ENCODE results near the gene PHC2.

Gene PHC2

GRCh38 chr1:33385251-33385650, 45.6 kb downstream of the PHC2 start:
- peaks cover 4% of the 10 kb centered on the region for H3K9me3 ChIP-seq (ENCODE audit: low read length)
- no peaks in the 10 kb centered on the region for H3K27me3 ChIP-seq (ENCODE audit: insufficient read depth, low read length)
- H2AFZ ChIP-seq (ENCODE audit: low read depth, low read length): no peak overlapping the region
- peaks cover 20% of the 10 kb centered on the region for H3K4me1 ChIP-seq (ENCODE audit: insufficient read depth, low read length)
- H3K36me3 ChIP-seq (ENCODE audit: insufficient read depth, low read length): no peaks in the 10 kb centered on the region
- H3K4me3 ChIP-seq (ENCODE audit: low read length): no peak overlapping the region

GRCh38 chr1:33384040-33384812, 46.7 kb downstream of the PHC2 start:
- no peaks in the 10 kb centered on the region for H3K27me3 ChIP-seq (ENCODE audit: insufficient read depth, low read length)
- H3K9me3 ChIP-seq (ENCODE audit: low read length): peaks cover 4% of the 10 kb centered on the region
- peaks cover 16% of the 10 kb centered on the region for H3K4me1 ChIP-seq (ENCODE audit: insufficient read depth, low read length)
- no peak overlapping the region for H2AFZ ChIP-seq (ENCODE audit: low read depth, low read length)
- no peaks in the 10 kb centered on the region for H3K36me3 ChIP-seq (ENCODE audit: insufficient read depth, low read length)
- no peak overlapping the region for H3K4me3 ChIP-seq (ENCODE audit: low read length)

- Histone ChIP-seq H3K4me3 (ENCODE audit: low read length) (no peak overlapping the region), H3K36me3 (ENCODE audit: insufficient read depth, low read length) (no peaks in the 10 kb centered on the region), H3K4me1 (ENCODE audit: insufficient read depth, low read length) (peaks cover 15% of the 10 kb centered on the region), H2AFZ (ENCODE audit: low read depth, low read length) (no peak overlapping the region), H3K27me3 (ENCODE audit: insufficient read depth, low read length) (no peaks in the 10 kb centered on the region), H3K9me3 (ENCODE audit: low read length) (peaks cover 4% of the 10 kb centered on the region)
These were observed 47.4 kb downstream of the PHC2 start for GRCh38 chr1:33383489-33383888.

- H3K27me3 ChIP-seq (ENCODE audit: insufficient read depth, low read length): no peaks in the 10 kb centered on the region
- H2AFZ ChIP-seq (ENCODE audit: low read depth, low read length): no peak overlapping the region
- peaks cover 17% of the 10 kb centered on the region for H3K4me1 ChIP-seq (ENCODE audit: insufficient read depth, low read length)
- no peaks in the 10 kb centered on the region for H3K36me3 ChIP-seq (ENCODE audit: insufficient read depth, low read length)
- peaks cover 4% of the 10 kb centered on the region for H3K9me3 ChIP-seq (ENCODE audit: low read length)
- H3K4me3 ChIP-seq (ENCODE audit: low read length): no peak overlapping the region
These were observed 48.1 kb downstream of the PHC2 start for GRCh38 chr1:33382661-33383415.

DNA sequence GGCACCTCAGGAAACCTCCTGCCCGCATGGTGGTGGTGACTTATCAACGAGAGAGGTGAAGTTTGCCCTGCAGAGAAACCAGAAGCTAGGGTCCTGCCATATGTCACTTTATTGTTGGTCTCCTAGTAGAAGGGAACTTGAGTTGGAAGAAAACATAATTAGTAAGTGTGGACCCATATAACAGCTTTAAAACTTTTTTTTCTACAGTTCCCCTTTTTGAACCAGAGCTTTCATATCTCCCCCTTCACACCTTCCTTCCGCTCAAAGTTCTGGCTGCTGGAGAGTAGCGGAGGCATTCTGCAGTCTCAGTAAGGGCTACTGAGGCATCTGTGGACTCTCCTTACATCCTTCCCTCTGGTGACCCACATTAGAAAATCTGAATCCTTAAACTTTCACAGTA, 48.9 kb downstream of the PHC2 start:
- no peak overlapping the region for H2AFZ ChIP-seq (ENCODE audit: low read depth, low read length)
- peaks cover 21% of the 10 kb centered on the region for H3K4me1 ChIP-seq (ENCODE audit: insufficient read depth, low read length)
- peaks cover 4% of the 10 kb centered on the region for H3K9me3 ChIP-seq (ENCODE audit: low read length)
- H3K36me3 ChIP-seq (ENCODE audit: insufficient read depth, low read length): no peaks in the 10 kb centered on the region
- H3K27me3 ChIP-seq (ENCODE audit: insufficient read depth, low read length): no peaks in the 10 kb centered on the region
- no peak overlapping the region for H3K4me3 ChIP-seq (ENCODE audit: low read length)

DNA sequence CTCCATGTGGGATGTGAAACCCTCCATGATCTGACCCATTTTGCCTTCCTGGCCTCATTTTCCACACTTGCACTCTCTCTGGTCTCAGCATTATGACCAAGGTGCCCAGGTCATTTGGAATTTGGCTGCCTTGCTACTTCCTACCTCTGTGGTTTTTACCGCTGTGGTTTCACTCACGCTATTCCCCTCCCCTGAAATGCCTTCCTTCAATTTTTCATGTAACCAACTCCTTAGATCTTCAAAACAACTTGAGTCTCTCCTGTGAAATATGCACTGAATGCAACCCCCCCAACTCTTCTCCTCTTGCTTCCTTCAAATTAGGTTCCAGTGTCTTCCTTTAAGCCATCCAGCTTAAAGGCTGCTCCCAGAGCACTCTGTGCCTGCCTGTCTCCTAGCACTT, 50.1 kb downstream of the PHC2 start:
- peaks cover 21% of the 10 kb centered on the region for H3K4me1 ChIP-seq (ENCODE audit: insufficient read depth, low read length)

GRCh38 chr1:33379631-33380354, 51.1 kb downstream of the PHC2 start:
- Histone ChIP-seq H3K27me3 (ENCODE audit: insufficient read depth, low read length) (no peaks in the 10 kb centered on the region), H2AFZ (ENCODE audit: low read depth, low read length) (no peak overlapping the region), H3K9me3 (ENCODE audit: low read length) (no peaks in the 10 kb centered on the region), H3K4me3 (ENCODE audit: low read length) (no peak overlapping the region), H3K4me1 (ENCODE audit: insufficient read depth, low read length) (peaks cover 21% of the 10 kb centered on the region), H3K36me3 (ENCODE audit: insufficient read depth, low read length) (no peaks in the 10 kb centered on the region)

More for the DNA sequence above, 50.1 kb downstream of the PHC2 start:
- H3K27me3 ChIP-seq (ENCODE audit: insufficient read depth, low read length): no peaks in the 10 kb centered on the region
- H3K4me3 ChIP-seq (ENCODE audit: low read length): no peak overlapping the region
- no peaks in the 10 kb centered on the region for H3K36me3 ChIP-seq (ENCODE audit: insufficient read depth, low read length)
- H3K9me3 ChIP-seq (ENCODE audit: low read length): no peaks in the 10 kb centered on the region
- no peak overlapping the region for H2AFZ ChIP-seq (ENCODE audit: low read depth, low read length)

DNA sequence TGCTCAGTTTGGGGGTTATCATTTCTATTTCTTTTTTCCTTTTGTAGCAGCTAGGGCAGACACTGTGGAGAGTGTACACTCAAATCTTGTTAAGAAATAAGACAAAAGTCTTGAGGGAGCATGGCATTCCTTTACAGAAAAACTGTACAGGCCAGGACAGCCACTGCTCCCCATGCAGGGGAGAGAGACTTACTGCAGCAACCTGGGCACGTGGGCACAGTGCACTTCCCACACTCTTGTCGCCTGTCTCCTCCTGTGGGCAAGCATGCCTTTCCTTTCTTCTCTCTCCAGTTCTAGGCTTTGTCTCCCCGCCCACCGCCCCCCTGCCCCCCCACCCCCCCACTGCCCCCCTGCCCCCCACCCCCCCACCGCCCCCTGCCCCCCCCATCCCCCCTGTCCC, 51.9 kb downstream of the PHC2 start:
- Histone ChIP-seq H3K9me3 (ENCODE audit: low read length) (no peaks in the 10 kb centered on the region), H3K4me3 (ENCODE audit: low read length) (no peak overlapping the region), H3K27me3 (ENCODE audit: insufficient read depth, low read length) (no peaks in the 10 kb centered on the region), H2AFZ (ENCODE audit: low read depth, low read length) (no peak overlapping the region), H3K36me3 (ENCODE audit: insufficient read depth, low read length) (no peaks in the 10 kb centered on the region), H3K4me1 (ENCODE audit: insufficient read depth, low read length) (peaks cover 14% of the 10 kb centered on the region)

DNA sequence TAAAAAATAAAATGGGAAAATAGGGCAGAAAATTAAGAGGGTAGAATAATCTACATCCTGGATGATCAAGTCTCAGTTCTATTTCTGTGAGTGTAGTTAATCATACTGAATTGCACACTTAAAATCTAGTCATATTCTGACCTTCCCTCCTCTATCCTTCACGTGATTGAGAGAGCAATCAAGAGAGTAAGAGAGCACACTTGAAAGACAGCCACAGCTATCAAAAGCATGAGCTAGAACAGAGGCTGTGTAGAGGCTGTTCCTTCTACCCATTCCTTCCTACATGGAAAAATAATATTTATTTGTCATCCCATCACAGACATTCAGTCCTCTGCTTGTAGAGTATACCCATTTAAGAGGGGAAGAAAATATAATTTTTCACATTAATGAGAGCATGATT, 52.4 kb downstream of the PHC2 start:
- H3K36me3 ChIP-seq (ENCODE audit: insufficient read depth, low read length): no peaks in the 10 kb centered on the region
- H3K4me3 ChIP-seq (ENCODE audit: low read length): no peak overlapping the region
- peaks cover 14% of the 10 kb centered on the region for H3K4me1 ChIP-seq (ENCODE audit: insufficient read depth, low read length)
- H2AFZ ChIP-seq (ENCODE audit: low read depth, low read length): no peak overlapping the region
- H3K9me3 ChIP-seq (ENCODE audit: low read length): no peaks in the 10 kb centered on the region
- no peaks in the 10 kb centered on the region for H3K27me3 ChIP-seq (ENCODE audit: insufficient read depth, low read length)

GRCh38 chr1:33377756-33378155, 53.1 kb downstream of the PHC2 start:
- H3K4me1 ChIP-seq (ENCODE audit: insufficient read depth, low read length): peaks cover 10% of the 10 kb centered on the region
- no peak overlapping the region for H2AFZ ChIP-seq (ENCODE audit: low read depth, low read length)
- H3K4me3 ChIP-seq (ENCODE audit: low read length): no peak overlapping the region
- no peaks in the 10 kb centered on the region for H3K27me3 ChIP-seq (ENCODE audit: insufficient read depth, low read length)
- H3K9me3 ChIP-seq (ENCODE audit: low read length): no peaks in the 10 kb centered on the region
- no peaks in the 10 kb centered on the region for H3K36me3 ChIP-seq (ENCODE audit: insufficient read depth, low read length)

GRCh38 chr1:33377013-33377412, 53.9 kb downstream of the PHC2 start:
- H3K4me1 ChIP-seq (ENCODE audit: insufficient read depth, low read length): peaks cover 5% of the 10 kb centered on the region
- no peaks in the 10 kb centered on the region for H3K36me3 ChIP-seq (ENCODE audit: insufficient read depth, low read length)
- no peaks in the 10 kb centered on the region for H3K27me3 ChIP-seq (ENCODE audit: insufficient read depth, low read length)
- no peaks in the 10 kb centered on the region for H3K9me3 ChIP-seq (ENCODE audit: low read length)
- no peak overlapping the region for H2AFZ ChIP-seq (ENCODE audit: low read depth, low read length)
- H3K4me3 ChIP-seq (ENCODE audit: low read length): no peak overlapping the region

GRCh38 chr1:33375316-33375715, 55.6 kb downstream of the PHC2 start:
- Histone ChIP-seq H2AFZ (ENCODE audit: low read depth, low read length) (no peak overlapping the region), H3K4me3 (ENCODE audit: low read length) (no peak overlapping the region)

More at GRCh38 chr1:33375316-33375715, 55.6 kb downstream of the PHC2 start:
- Histone ChIP-seq H3K36me3 (ENCODE audit: insufficient read depth, low read length) (no peaks in the 10 kb centered on the region), H3K4me1 (ENCODE audit: insufficient read depth, low read length) (peaks cover 5% of the 10 kb centered on the region), H3K27me3 (ENCODE audit: insufficient read depth, low read length) (no peaks in the 10 kb centered on the region), H3K9me3 (ENCODE audit: low read length) (no peaks in the 10 kb centered on the region)

Measured in neuron (in vitro differentiated cells).